HG03095 (cell line): Measurements from ENCODE around the gene USP44.
"Not testable (repeated sequence)": the region's sequence is repeated elsewhere in the genome, so short reads cannot be mapped to it uniquely, and the experiment has no call there.

Experiments
- ATAC-seq: cut with Tn5 transposase; IDR thresholded peaks from one replicate; pipeline ENCODE4 v1.9.1; 2021; ENCODE audit warnings: moderate library complexity; ENCODE audit not compliant: unreplicated experiment

USP44 gene

GRCh38 chr12:95551305-95551704, at the start of gene USP44:
Gene USP44 (minus strand): TSS chr12:95551476. CDS start chr12:95534256, 17,220 bp downstream.
- ATAC-seq = no peak

DNA sequence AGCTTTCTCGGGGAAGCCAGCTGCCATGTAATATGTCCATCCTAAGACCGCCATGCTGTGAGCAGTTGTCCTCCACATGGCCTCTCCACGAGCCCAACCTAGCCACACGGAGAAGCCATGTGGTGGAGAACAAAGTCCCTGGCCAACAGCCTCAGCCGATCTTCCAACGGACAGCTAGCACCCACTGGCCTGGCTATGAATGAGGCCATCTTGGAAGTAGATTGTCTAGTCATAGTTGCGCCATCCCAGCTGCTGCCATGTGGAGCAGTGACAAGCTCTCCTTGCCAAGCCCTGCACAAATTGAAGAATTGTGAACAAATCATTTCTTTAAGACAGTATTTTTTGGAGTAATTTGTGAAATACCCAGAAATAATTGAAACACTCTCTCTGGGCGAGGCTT, 49.3 kb upstream of the USP44 start:
- ATAC-seq = no peak

DNA sequence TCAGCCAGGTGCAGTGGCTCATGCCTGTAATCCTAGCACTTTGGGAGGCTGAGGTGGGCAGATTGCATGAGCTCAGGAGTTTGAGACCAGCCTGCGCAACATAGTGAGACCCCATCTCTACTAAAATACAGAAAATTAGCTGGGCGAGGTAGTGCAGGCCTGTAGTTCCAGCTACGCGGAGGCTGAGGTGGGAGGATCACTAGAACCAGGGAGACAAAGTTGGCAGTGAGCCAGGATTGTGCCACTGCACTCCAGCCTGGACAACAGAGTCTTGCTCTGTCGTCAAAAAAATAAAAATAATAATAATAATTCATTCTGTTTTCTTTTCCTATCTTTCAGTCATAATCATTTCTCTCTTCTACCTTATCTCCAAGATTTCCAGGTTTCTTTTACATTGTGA, 48.6 kb upstream of the USP44 start:
- ATAC-seq = no peak

GRCh38 chr12:95594136-95594535, 42.9 kb upstream of the USP44 start:
- no peak for ATAC-seq

DNA sequence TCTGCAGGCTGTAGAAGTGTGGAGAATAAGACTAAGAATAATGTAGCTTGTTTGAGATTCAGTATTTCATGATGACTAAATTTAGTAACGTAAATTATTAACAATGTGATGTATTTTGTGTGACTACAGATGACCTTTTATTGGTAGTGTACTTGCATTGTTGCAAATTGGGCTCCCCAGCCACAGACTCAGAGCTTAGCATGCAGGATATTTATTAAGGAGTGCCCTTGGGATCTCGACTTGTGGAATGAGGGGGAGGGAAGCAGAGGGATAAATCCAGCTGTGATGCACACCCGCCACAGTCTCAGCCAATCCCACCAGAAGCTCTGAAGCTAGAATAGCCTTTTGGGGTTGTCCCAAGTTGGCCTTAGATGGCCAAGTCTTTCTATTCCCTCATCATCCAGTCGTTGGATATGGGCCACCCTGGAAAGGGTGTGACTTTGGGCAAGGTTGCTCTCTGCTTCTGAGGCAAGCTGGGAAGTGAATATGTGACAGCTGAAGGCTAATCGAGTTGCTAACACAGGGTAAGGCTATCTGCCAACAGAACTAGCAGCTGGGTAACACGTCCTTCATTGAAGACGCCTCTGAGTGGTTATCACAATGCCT, 42.1 kb upstream of the USP44 start:
- no peak for ATAC-seq

GRCh38 chr12:95591731-95592130, 40.5 kb upstream of the USP44 start:
- ATAC-seq = no peak

GRCh38 chr12:95590775-95591174, 39.5 kb upstream of the USP44 start:
- no peak for ATAC-seq

GRCh38 chr12:95583933-95584332, 32.7 kb upstream of the USP44 start:
- ATAC-seq = no peak

- no peak for ATAC-seq
Observed at GRCh38 chr12:95582230-95583058, 31.2 kb upstream of the USP44 start.

- no peak for ATAC-seq
Observed at GRCh38 chr12:95577820-95578219, 26.5 kb upstream of the USP44 start.

DNA sequence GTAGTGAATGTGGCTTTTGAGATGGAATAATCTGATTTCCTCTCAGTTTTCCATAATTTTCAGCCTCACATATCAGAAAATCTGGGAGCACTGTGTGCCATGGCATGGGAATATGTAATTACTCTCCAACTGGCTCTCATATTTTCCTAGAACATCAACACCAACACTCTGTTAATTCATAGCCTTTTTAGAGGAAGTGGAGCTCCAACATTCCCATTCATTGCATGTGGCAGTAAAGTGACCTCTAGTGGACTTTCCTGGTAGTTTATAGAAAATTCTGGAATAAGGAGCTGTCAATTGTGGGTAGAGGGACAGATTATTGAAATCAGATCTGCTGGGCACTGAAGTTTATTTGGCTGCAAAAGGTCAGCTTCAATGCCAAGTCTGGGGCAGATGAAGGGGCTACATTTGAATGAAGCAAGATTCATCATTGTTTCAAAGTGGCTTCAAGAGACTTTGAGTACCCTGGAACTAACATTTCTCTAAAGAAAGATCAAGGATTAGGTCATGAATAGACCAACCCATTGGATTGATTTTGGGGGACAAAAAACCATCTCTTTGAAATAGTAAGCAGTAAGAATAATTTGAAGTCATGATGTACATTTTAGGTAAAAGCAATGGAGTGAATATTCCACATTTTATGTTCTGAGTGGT, 23.6 kb upstream of the USP44 start:
- no peak for ATAC-seq

GRCh38 chr12:95573951-95574576, 22.8 kb upstream of the USP44 start:
- ATAC-seq = no peak

DNA sequence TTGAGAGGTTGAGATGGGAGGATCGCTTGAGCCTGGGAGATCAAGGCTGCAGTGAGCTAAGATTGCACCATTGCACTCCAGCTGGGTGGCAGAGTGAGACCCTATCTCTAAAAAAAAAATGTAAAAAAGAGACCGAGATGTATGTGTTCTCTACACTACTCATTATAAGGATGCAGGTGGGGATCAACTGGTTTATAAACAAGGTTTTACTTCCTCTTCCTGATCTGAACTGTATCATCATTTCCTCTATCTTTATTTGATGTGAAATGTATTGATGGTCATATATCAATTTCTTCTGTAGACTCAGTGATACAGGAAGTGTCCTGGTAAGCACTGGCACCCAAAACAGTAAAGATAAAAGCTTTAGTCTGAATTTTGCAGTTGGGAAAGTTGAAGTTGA, 20.1 kb upstream of the USP44 start:
- ATAC-seq = no peak

- not testable (repeated sequence) for ATAC-seq
Observed at GRCh38 chr12:95568045-95568444, 16.8 kb upstream of the USP44 start.

- no peak for ATAC-seq
Observed at GRCh38 chr12:95557625-95558024, 6.3 kb upstream of the USP44 start.

DNA sequence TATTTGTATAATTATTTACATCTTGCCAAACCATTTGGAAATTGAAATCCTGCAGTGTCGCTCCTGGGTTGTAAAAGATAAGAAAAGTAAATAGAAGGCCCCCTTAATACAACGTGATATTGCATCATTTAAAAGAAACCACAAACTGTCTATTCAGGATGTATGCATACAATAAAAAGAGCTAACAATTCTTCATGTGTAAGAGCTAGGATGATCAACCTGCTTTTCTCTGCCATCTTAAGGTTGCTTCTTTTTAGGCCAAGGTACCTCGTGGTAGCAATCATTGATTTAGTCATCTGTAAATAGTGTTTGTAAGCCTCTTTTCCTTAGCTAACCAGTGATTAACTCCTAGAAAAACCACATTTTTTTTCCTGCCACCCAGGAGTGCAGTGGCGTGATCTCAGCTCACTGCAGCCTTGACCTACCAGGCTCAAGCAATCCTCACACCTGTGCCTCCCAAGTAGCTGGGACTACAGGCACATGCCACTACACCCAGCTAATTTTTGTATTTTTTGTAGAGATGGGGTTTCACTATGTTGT, 3.3 kb upstream of the USP44 start:
- ATAC-seq = no peak

DNA sequence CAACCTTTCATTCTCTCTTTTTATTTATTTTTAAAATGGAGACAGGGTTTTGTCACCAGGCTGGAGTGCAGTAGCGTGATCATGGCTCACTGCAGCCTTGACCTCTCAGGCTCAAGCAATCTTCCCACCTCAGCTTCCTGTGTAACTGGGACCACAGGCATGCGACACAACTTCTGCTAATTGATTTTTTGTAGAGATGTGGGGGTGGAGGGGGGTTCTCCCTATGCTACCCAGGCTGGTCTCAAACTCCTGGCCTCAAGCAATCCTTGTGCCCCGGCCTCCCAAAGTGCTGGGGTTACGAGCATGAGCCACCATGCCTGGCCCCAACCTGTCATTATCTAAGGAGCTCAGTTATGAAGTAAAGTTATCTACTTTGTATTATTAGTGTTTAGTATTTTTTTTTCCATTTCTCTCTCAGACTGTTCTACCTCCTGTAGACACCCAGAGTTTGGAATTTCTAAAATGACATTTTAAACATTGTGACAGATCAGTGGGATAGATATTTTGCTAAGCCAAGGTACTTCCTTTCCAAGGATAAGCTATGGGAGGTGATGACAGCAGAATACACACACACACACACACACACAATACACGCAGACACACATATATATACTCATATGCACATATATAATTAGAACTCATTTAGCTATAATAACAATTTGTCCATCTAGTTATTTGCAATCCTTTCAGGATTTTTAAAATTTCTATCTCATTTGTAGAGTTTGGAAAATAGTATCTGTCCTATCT, 2.1 kb upstream of the USP44 start:
- ATAC-seq = no peak

GRCh38 chr12:95551913-95552516, 739 bp upstream of the USP44 start:
- no peak for ATAC-seq

DNA sequence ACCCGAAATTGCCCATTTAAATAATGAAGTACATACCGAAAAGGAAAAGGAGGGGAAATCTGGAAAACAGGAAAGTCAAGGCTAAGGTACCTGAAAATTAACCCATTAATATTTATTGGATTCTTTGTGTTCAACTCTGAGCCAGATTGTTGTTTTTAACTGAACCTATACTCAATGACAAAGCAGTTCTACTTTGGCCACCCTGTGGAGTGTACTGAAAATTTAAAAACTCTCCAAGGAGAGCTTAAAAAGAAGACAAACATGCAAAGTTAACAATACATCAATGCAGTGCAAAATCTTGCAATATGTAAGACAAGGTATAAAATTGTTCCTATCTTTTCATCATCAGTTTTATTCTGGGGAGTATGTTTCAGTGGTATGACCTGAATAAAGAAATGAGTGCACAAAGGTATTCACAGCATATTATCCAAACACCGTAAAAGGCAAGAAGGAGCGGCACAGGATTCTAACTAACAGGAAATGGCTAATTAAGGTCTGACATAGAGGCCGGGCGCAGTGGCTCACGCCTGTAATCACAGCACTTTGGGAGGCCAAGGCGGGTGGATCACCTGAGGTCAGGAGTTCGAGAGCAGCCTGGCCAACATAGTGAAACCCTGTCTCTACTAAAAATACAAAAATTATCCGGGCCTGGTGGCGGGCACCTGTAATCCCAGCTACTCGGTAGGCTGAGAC, 1.7 kb downstream of the USP44 start:
- ATAC-seq = no peak
